Measurements from ENCODE around the gene ZNF385A. TPM values are rescaled to one million over a fixed set of nuclear protein-coding genes. Genes with fewer than 3 reads are reported as not detected.

The ZNF385A gene
- total RNA-seq, 3 donors from 2014 or later (not counting 1 experiment from before 2014, with no cell fraction given): 5.4 to 9.8 (median 8.9) TPM

DNA sequence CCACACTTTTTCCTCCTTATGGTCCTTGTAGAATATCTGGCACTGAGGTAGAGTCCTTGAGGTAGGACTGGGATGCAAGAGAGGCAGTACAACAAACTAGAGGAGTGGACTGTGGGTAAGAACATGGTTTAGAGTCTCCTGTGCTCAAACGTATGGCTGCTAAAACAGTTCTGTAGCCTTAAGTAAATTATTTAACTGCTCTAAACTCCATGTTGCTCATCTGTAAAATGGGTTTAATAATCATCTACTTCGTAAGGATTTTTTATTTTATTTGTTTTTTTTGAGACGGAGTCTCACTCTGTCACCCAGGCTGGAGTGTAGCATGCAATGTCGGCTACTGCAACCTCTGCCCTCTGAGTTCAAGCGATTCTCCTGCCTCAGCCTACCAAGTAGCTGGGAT lies 63.2 kb downstream of the ZNF385A start:
- no peak for ATAC-seq
- H3K4me1 ChIP-seq (ENCODE audit: control insufficient read depth, insufficient read depth, low read length): peaks cover 12% of the 10 kb centered on the region
- DNase-seq: no peak
- TF ChIP-seq, protein P1, sequence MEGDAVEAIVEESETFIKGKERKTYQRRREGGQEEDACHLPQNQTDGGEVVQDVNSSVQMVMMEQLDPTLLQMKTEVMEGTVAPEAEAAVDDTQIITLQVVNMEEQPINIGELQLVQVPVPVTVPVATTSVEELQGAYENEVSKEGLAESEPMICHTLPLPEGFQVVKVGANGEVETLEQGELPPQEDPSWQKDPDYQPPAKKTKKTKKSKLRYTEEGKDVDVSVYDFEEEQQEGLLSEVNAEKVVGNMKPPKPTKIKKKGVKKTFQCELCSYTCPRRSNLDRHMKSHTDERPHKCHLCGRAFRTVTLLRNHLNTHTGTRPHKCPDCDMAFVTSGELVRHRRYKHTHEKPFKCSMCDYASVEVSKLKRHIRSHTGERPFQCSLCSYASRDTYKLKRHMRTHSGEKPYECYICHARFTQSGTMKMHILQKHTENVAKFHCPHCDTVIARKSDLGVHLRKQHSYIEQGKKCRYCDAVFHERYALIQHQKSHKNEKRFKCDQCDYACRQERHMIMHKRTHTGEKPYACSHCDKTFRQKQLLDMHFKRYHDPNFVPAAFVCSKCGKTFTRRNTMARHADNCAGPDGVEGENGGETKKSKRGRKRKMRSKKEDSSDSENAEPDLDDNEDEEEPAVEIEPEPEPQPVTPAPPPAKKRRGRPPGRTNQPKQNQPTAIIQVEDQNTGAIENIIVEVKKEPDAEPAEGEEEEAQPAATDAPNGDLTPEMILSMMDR (IDR thresholded peaks at IDR 0.05): no peak
- no peaks in the 10 kb centered on the region for H3K27me3 Mint-ChIP-seq (ENCODE audit: low read depth in 2 of 2)
- H3K27ac ChIP-seq (ENCODE audit: low read length): no peak overlapping the region
- no peak overlapping the region for H3K4me3 Mint-ChIP-seq
- no peak overlapping the region for H3K27ac Mint-ChIP-seq
- peaks cover 11 to 20% of the 10 kb centered on the region in 2 donors for H3K4me1 Mint-ChIP-seq
- intact Hi-C loops (cut with micrococcal nuclease): no loop called here
- H3K9me3 Mint-ChIP-seq: no peaks in the 10 kb centered on the region
- H3K9me3 ChIP-seq (ENCODE audit: control insufficient read depth, insufficient read depth, low read length): no peaks in the 10 kb centered on the region
- no peaks in the 10 kb centered on the region for H3K36me3 Mint-ChIP-seq
- 89% methylated on average over 5 of the region's 5 CpGs for WGBS (ENCODE audit: insufficient coverage)
- no peak overlapping the region for H3K4me3 ChIP-seq (ENCODE audit: low read length)
- no peaks in the 10 kb centered on the region for H3K36me3 ChIP-seq (ENCODE audit: control insufficient read depth, insufficient read depth, low read length)
- H3K27me3 ChIP-seq (ENCODE audit: control insufficient read depth, insufficient read depth, low read length): no peaks in the 10 kb centered on the region

Other genes with a start within 250 kb of the ZNF385A start
- gene SMUG1, start 195.7 kb downstream of the ZNF385A start, total RNA-seq: 10 to 100 TPM; 10.8 to 15.6 (median 12.3) TPM
- 10 to 100 TPM; 30.8 to 42.3 (median 36.5) TPM for gene CBX5, start 104.6 kb downstream of the ZNF385A start, total RNA-seq
- 1,000 to 10,000 TPM; 1,172 to 1,525 (median 1,292) TPM for gene HNRNPA1, start 104.0 kb downstream of the ZNF385A start, total RNA-seq
- 10 to 100 TPM in 1 of 3 donors, 1 to 10 TPM in 2; 2.0 to 15.4 (median 2.0) TPM for gene NFE2, start 83.7 kb downstream of the ZNF385A start, total RNA-seq
- 10 to 100 TPM; 66.3 to 83.6 (median 79.7) TPM for gene COPZ1, start 59.6 kb downstream of the ZNF385A start, total RNA-seq
- 1 to 10 TPM in 1 of 3 donors, under 1 TPM in 2; 0.45 to 4.9 (median 0.59) TPM for gene GPR84, start 20.2 kb downstream of the ZNF385A start, total RNA-seq
- 100 to 1,000 TPM; 177 to 232 (median 207) TPM for gene ITGA5, start 34.5 kb upstream of the ZNF385A start, total RNA-seq
- gene GTSF1, start 88.9 kb upstream of the ZNF385A start, total RNA-seq: 1 to 10 TPM; 3.2 to 4.2 (median 4.0) TPM
- gene NCKAP1L, start 113.0 kb upstream of the ZNF385A start, total RNA-seq: 100 to 1,000 TPM; 230 to 257 (median 236) TPM
- gene PDE1B, start 164.9 kb upstream of the ZNF385A start, total RNA-seq: 10 to 100 TPM; 11.8 to 15.0 (median 12.4) TPM
- gene PPP1R1A, start 203.9 kb upstream of the ZNF385A start, total RNA-seq: not detected

Measured in natural killer cell (primary cell).